GM21360 (cell line): ENCODE results near the gene C14orf119.

Experiments used
- ATAC-seq: cut with Tn5 transposase; IDR thresholded peaks from one replicate; pipeline ENCODE4 v1.9.1; 2021; ENCODE audit warnings: mild to moderate bottlenecking, moderate library complexity; ENCODE audit not compliant: unreplicated experiment

C14orf119 gene

GRCh38 chr14:23124337-23124954 lies 29.1 kb downstream of the C14orf119 start:
- ATAC-seq: no peak

GRCh38 chr14:23125011-23125410 lies 29.7 kb downstream of the C14orf119 start:
- no peak for ATAC-seq

GRCh38 chr14:23125933-23126524 lies 30.7 kb downstream of the C14orf119 start:
- ATAC-seq: no peak

- no peak for ATAC-seq
Measured at GRCh38 chr14:23126548-23127278, 31.4 kb downstream of the C14orf119 start.

- ATAC-seq: no peak
Measured at GRCh38 chr14:23127861-23128260, 32.6 kb downstream of the C14orf119 start.

- ATAC-seq: no peak
Measured at GRCh38 chr14:23128969-23129758, 33.9 kb downstream of the C14orf119 start.

GRCh38 chr14:23129759-23130316 lies 34.5 kb downstream of the C14orf119 start:
- ATAC-seq: no peak

- ATAC-seq: no peak
Measured at GRCh38 chr14:23130871-23131270, 35.6 kb downstream of the C14orf119 start.

- no peak for ATAC-seq
Measured at GRCh38 chr14:23131482-23131881, 36.2 kb downstream of the C14orf119 start.

- ATAC-seq: no peak
Measured at GRCh38 chr14:23132970-23133369, 37.7 kb downstream of the C14orf119 start.

GRCh38 chr14:23136566-23137133 lies 41.3 kb downstream of the C14orf119 start:
- no peak for ATAC-seq

- no peak for ATAC-seq
Measured at GRCh38 chr14:23137192-23137812, 42.0 kb downstream of the C14orf119 start.

- ATAC-seq: no peak
Measured at GRCh38 chr14:23137813-23138535, 42.7 kb downstream of the C14orf119 start.

- no peak for ATAC-seq
Measured at GRCh38 chr14:23139874-23140273, 44.6 kb downstream of the C14orf119 start.

GRCh38 chr14:23140371-23140770 lies 45.1 kb downstream of the C14orf119 start:
- ATAC-seq: no peak

- no peak for ATAC-seq
Measured at GRCh38 chr14:23141706-23142444, 46.6 kb downstream of the C14orf119 start.

- ATAC-seq: no peak
Measured at GRCh38 chr14:23142826-23143225, 47.5 kb downstream of the C14orf119 start.

- ATAC-seq: no peak
Measured at GRCh38 chr14:23143911-23144310, 48.6 kb downstream of the C14orf119 start.

- no peak for ATAC-seq
Measured at GRCh38 chr14:23145794-23146350, 50.6 kb downstream of the C14orf119 start.
